Left renal cortex interstitium (tissue), 4 donors: ENCODE results near the gene TACR1. TPM values are rescaled to one million over a fixed set of nuclear protein-coding genes. Genes with fewer than 3 reads are reported as not detected.
"Not testable (repeated sequence)": the region's sequence is repeated elsewhere in the genome, so short reads cannot be mapped to it uniquely, and the experiment has no call there.

Source experiments
- DNase-seq, 4 donors: peaks; one replicate each; pipeline ENCODE4 v3.0.0-alpha.2; 2013; ENCODE audit warnings: low read depth in 4 of 4, low spot score in 2 of 4, missing footprints in 1 of 4
- polyA plus RNA-seq, 4 donors: library from polyadenylated mRNA; unstranded; fragments of 120-200 nt; gene quantifications; one replicate each; pipeline ENCODE4 v1.2.1, GENCODE V29; 2013; ENCODE audit not compliant: insufficient read length in 4 of 4

Gene TACR1
- polyA plus RNA-seq, 4 donors = 1.2 to 1.7 (median 1.5) TPM

DNA sequence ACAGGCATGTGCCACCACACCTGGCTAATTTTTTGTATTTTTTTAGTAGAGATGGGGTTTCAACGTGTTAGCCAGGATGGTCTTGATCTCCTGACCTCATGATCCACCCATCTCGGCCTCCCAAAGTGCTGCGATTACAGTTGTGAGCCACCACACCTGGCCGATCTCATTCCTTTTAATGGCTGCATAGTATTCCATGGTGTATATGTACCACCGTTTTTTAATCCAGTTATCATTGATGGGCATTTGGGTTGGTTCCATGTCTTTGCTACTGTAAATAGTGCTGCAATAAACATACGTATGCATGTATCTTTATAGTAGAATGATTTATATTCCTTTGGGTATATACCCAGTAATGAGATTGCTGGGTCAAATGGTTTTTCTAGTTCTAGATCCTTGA lies 51.4 kb downstream of the TACR1 start:
- not testable (repeated sequence) for DNase-seq

DNA sequence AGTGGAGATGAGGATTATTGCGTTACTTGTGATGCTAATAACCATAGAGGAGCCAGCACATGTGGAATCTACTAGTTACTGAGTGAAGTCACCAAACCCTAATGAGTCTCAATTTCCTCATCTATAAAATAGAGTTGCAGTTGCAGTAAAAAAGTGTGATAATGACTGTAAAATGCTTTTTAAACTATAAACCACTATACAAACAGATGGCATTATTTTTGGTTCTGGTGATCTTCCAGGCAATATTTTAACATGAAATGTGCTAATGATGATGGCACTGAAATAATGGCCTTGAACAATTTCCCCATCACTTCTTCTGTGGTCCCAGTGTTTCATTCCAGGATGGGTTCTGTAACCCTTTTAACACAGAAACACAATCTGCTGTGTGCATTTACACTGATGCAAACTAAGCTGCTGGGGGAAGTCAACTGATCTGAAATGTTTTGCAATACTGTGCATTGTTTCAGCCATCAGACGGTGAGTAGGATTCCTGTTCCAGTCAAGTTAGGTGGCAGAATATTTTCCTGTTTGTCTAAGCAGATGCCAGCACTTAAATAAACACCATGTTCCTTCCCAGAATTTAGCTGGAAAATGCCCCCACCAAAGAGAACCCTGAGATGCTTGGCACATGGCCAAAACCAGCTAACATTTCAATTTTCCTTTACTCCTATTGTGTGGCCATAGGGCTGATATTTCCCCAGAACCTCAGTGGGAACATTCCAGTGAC lies 52.6 kb downstream of the TACR1 start:
- no peak for DNase-seq

- not testable (repeated sequence) for DNase-seq
Observed at GRCh38 chr2:75146221-75146605, 53.1 kb downstream of the TACR1 start.

GRCh38 chr2:75142081-75142480 lies 57.2 kb downstream of the TACR1 start:
- DNase-seq = no peak

GRCh38 chr2:75140288-75140687 lies 59.0 kb downstream of the TACR1 start:
- no peak for DNase-seq

- no peak for DNase-seq
Observed at GRCh38 chr2:75139171-75139570, 60.1 kb downstream of the TACR1 start.

GRCh38 chr2:75138528-75138927 lies 60.8 kb downstream of the TACR1 start:
- DNase-seq = no peak

- DNase-seq = no peak
Observed at GRCh38 chr2:75135776-75136400, 63.4 kb downstream of the TACR1 start.

- peak in 1 of 4 donors; percentile 33 for DNase-seq
Observed at GRCh38 chr2:75134860-75135259, 64.5 kb downstream of the TACR1 start.

DNA sequence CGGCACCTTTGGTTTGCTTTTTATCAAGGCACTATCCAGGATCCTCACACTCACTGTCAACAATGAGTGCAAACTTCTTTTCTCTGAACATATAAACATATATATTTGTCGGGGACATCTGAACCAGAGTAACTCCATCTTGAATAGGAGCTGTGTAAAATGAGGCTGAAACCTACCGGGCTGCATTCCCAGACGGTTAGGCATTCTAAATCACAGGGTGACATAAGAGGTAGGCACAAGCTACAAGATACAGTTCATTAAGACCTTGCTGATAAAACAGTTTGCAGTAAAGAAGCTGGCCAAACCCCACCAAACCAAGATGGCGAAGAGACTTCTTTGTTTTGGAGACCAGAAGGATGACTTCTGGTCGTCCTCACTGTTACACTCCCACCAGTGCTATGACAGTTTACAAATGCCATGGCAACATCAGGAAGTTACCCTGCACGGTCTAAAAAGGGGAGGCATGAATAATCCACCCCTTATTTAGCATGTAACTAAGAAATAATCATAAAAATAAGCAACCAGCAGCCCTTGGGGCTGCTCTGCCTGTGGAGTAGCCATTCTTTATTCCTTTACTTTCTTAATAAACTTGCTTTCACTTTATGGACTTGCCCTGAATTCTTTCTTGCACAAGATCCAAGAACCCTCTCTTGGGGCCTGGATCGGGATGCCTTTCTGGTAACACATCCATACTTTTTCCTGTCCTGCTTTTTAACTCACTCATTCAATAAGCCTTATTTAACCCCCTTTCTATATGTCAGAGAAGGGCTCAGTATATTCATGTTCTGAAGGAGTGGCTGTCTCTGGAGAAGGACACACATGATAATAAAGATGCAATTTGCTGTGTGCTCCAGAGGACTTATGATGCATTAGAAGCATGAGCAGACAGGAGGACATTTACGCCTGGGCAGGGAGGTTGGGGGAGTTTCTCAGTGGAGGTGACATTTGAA lies 65.4 kb downstream of the TACR1 start:
- DNase-seq = no peak

DNA sequence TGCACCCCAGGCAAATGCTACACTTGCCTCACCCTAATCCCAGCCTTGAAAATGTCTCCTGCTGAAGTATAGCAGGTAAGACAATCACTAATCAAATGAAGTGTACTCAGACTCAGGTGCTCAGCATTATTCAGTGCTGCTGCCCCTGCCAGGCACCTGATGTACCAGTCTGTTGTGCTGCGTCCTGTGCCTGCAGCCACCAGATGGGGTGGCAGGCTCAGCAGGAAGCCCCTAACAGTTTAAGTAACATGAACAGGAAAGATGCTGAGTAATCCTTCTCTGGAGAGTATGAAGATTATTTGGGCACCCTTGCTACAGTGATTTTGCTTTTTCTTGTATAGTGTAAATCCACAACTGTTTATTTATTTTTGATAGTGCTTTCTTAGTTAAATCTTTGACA lies 69.1 kb downstream of the TACR1 start:
- DNase-seq = no peak

- no peak for DNase-seq
Observed at GRCh38 chr2:75123876-75124275, 75.4 kb downstream of the TACR1 start.

GRCh38 chr2:75113231-75113869 lies 86.0 kb downstream of the TACR1 start:
- no peak for DNase-seq

DNA sequence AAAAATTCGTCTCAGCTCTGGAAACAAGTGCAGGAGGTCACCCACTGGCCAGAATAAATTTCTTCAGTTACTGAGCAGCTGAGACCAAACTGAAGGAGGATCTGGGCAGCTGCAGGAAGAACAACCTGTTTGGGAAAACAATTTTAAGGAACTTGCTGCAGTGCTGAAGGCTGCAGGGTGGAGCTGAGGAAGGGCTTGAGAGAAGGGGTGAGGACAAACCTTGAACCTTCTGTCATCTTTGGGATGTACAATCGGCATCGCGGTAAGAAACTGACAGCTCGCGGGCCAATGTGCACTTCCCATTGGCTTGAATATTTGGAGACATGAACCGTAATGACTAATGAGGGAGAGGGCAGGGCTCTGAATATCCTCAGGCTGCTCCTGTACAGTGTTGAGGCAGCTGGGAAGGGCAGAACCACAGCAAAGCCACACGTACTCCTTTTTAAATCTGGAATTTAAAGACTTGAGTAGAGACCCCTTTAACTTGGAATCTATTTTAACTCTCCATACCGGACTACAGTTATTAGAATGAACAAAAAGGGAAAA lies 90.3 kb downstream of the TACR1 start:
- DNase-seq = no peak

- DNase-seq = no peak
Observed at GRCh38 chr2:75102011-75102410, 97.3 kb downstream of the TACR1 start.

DNA sequence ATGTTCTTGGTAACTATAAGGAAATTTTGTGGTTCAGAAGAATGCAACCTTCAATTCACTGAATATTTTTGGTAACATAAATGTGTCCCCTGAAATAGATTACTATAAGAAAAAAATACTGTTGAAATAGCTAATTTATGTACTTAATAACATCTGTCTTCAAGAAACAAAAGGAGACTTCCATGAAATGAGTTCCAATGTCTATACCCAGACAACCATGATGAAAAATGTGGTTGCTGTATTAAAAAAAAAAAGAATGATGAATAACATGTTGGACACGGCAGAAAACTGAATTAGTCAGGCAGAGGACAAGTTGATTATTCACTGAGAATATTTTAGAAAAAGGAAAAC lies 98.5 kb downstream of the TACR1 start:
- no peak for DNase-seq

DNA sequence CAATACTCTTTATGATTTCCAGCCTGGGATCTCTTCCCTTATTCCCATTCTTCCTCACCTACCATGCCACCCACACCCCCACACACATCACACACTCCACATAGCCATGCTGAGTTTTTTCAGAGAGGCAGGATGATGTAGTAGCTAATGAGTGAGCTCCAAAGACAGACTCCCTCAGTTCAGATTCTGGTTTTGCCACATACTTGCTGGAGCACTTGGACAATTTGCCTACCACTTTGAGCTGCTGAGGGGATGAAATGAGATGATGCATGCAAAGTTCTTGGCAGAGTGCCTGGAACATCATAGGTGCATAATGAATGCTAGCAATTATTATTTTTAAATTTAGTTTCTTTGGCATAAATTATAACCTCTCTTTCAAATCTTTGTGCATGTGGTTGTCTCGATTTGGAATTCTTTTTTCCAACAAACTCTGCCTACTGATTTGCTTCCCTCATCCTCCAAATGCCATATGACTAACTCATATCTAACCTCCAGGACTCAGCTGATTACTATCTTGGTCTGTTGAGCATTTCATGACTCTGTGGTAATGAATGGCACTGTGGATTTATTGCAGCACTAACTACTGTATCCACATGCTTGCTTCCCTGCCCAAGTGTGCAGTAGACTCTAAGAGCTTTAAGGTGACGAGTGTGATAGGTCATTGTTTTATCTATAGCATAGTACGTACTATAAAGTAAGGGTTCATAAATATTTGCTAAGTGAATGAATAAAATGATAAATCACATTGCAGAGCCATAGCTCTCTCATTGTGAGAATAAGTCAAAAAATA lies 99.1 kb downstream of the TACR1 start:
- DNase-seq = no peak

DNA sequence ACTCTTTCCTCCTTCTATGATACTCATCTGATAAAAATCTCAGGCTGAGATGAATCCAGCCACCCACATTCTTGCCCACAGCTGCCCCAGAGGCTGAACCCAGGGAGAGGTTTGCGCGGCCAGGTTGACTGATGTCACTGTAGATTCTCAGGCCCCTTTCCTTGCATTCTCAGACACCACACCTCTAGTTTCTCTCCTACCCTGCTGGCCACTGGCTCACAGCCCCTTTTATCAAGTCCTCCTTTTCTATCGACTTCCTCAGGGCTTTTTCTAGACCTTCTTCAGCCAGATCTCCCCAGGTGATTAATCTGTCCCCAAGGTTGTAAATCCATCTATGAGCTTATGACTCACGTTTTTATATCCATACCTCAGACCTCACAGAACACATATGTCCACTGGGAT lies 99.8 kb downstream of the TACR1 start:
- no peak for DNase-seq

DNA sequence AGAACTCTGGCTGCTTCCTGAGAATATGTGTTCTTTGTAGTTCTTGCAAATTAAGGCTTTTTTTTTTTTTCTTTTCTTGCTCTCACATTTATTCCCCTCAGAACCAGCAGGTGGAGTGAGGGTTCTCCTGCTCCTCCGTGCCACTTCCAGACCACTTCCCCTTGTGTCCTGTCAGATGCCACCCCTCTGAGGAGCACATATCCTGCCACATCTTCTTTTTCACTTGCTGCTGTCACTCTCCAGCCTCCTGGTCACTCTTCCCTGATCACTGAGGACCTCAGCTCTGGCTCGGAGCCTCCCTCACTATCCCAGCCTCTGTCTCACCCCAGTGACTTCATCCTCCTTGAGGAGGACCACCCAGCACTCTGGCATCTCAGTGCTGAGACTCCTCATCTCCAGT lies 100.5 kb downstream of the TACR1 start:
- no peak for DNase-seq

DNA sequence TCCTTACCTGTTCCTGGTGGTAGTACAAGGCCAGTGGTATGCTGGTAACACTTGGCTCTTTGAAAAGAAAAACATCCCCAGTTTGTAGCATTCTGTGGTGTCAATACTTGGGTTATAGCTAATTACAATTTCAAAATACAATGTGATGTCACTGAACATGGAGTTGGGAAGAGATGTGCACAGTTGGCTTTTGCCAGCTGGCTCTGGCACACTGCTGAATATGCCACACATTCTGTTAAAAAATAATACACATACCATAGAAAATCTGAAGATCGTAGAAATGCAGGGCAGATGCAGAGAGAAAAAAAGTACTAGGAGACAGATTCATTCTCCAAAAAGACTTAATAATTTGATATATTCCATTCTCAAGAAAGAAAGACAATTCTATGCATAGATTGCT lies 101.5 kb downstream of the TACR1 start:
- no peak for DNase-seq
